Measurements from ENCODE around the gene TMEM72. TPM values are rescaled to one million over a fixed set of nuclear protein-coding genes. Genes with fewer than 3 reads are reported as not detected.
A peak's percentile ranks its signal among the peaks of the same experiment; 100 is the strongest.

Gene TMEM72
- total and polyA plus RNA-seq, 2 of the 13 experiments (the other 11 are each of a cell fraction or from before 2014, with no cell fraction given), result 0.04 TPM; not detected in 1

- TF ChIP-seq E2F2 (CRISPR knock-in tag; IDR thresholded peaks at IDR 0.05; ENCODE audit: borderline replicate concordance), result no peak
- 0 out of 2 replicates have a peak, but pooled peaks have one; percentile 24 for TF ChIP-seq ZNF329 (CRISPR knock-in tag; IDR thresholded peaks at IDR 0.05; ENCODE audit: low read depth)
- TF ChIP-seq ZSCAN25 (CRISPR knock-in tag; IDR thresholded peaks at IDR 0.05), result 0 out of 2 replicates have a peak, but pooled peaks have one; percentile 21
- no peak for TF ChIP-seq YEATS2 (CRISPR knock-in tag; IDR thresholded peaks at IDR 0.05; ENCODE audit: borderline replicate concordance)
- no peak for TF ChIP-seq ZNF430 (CRISPR knock-in tag; IDR thresholded peaks at IDR 0.05)
- 0 out of 2 replicates have a peak, but pooled peaks have one; percentile 15 for TF ChIP-seq PRDM10 (CRISPR knock-in tag; IDR thresholded peaks at IDR 0.05; ENCODE audit: low read depth)
- 0 out of 2 replicates have a peak, but pooled peaks have one; percentile 31 for TF ChIP-seq ARID5B (CRISPR knock-in tag; IDR thresholded peaks at IDR 0.05)
- 0 out of 2 replicates have a peak, but pooled peaks have one; percentile 36 for TF ChIP-seq ZBTB44 (CRISPR knock-in tag; IDR thresholded peaks at IDR 0.05)
- peak; percentile 58 for TF ChIP-seq TBX2 (CRISPR knock-in tag; IDR thresholded peaks at IDR 0.05; ENCODE audit: borderline replicate concordance)
- peak; percentile 82; the same call in 1 of the 2 replicates for TF ChIP-seq ETV5 (CRISPR knock-in tag; IDR thresholded peaks at IDR 0.05; ENCODE audit: borderline replicate concordance)
- peak; percentile 85 for TF ChIP-seq MED1 (CRISPR knock-in tag; IDR thresholded peaks at IDR 0.05)
Measured at GRCh38 chr10:44974628-44975430, 63.7 kb downstream of the TMEM72 start (continued).
